GM18861 (cell line): ENCODE measurements around the gene DENND1A.

Experiments used
- ATAC-seq: cut with Tn5 transposase; IDR thresholded peaks from one replicate; pipeline ENCODE4 v1.9.1; 2021; ENCODE audit not compliant: unreplicated experiment

Gene DENND1A

DNA sequence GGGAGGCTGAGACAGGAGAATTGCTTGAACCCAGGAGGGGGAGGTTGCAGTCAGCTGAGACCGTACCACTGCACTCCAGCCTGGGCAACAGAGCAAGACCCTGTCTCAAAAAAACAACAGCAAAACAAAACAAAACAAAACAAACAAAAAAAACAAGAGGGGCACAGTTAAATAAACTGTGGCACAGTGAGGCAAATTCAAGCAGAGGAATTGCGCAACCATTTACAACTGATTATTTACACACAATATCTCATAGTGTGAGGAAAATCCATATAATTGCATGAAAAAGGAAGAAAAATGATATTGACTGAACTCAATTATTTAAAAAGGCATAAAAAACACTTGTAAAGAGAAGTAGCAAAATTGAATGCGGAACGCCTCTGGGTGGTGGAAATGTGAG, 412.4 kb downstream of the DENND1A start:
- no peak for ATAC-seq

DNA sequence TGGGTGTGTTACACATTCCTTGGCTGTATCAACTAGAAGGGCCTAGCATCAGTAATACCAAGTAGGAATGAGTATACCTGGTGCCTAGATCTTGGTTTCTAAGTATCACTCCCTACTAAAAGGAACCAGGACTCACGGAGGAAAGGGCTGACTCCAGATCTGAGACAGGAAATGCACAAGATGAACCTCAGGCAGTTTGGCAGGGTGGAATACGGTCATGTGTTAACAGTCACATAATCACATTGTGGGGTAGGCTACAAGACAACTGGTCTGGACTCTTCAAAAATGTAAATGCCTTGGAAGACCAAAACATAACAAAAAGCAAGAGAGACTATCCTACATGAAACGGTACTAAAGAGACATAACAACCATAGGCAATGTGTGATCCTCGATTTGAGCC, 415.2 kb downstream of the DENND1A start:
- no peak for ATAC-seq

DNA sequence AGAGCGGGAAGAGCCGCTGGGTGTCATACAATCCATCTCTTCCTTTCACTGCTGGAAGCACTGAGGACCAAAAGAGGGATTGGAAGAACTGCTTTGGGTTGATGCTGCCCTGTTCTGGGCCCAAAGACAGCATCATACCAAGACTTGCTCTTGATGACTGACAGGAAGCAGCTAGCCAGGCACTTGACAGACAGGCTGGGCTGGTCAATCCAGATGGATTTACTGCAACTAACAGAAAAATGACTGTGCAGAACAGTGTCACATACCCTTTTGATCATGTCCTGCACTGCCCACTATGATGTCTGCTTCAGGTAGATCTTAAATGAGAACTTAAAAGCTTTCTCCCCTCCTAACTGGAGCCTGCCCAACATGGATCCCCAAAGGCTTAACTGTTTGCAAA, 416.4 kb downstream of the DENND1A start:
- no peak for ATAC-seq

DNA sequence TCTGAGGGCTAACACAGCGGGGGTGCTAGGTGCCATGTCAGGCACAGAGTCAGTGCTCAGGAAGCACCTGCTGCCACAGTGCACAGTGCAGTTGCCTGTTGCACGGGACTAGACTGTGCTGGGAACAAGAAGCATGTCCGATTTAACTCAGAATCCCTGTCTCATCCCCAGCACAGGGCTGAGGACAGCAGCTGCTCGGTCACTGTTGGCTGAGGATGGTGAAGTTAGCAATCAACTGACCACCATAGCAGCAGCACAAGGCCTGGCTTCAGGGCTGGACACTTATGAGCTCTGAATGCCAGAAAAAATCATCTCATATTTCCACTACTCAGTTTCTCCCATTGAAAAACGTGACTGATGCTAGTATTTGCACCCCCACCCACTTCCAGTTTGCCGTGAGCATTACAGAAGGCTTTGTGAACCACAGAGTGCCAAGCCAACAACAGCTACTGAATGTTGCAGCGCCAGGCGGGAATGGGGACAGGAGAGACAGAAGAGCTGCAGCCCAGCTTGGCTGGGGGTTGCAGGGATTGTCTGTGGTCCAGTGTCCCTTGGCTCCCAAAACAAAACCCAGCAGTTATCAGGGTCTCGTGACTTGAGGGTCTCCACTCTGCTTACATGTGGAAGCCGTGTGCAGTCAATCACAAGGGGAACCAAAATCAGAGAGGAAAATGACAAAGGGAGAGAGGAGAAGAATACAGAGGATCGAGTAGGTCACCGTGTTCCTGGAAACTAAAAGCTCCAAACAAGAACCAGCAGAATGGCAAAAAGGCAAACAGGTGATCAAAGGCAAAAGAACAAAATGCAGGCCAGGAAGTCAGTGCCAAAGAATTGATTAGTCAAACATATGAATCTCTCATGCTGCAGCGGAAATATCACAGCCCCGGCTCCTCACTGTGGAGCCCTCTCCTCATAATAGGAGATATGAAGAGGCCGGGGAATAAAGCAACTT, 418.3 kb downstream of the DENND1A start:
- ATAC-seq: no peak

DNA sequence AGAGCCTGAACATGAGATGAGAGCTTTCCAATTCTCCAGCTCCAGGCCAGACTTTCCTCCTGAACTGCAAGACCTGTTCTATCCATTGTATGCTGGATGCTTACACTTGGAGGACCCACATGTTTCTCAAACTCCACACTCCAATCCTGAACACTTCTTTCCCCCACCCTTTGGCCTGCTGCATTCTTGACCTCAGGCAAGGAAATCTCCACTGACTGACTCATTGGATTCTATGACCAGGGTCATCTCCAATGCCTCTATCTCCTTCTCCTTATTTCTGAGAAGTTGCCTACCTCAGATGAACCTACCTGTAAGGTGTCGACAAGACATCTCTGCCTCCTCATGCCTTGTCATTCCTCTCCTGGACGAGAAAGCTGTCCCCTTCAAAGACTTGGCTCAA, 420.3 kb downstream of the DENND1A start:
- ATAC-seq: no peak

DNA sequence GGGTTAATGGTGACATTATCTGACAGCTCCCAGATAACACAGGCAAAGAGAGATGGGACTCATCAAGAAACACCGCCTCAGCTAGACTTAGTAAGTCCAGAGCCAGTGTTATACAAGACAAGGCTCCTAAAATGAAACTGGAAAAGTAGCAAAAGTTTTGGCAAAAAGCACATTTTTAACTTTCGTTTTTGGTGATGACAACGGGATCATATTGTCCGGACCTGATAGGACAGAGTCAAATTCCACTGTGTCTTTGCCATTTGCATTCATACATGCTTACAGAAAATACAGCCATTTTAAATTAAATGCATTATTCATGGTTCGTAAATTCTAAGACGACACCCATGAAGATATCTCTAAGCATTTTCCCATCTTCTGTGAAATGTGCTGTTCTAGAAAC, 421.9 kb downstream of the DENND1A start:
- ATAC-seq: no peak

DNA sequence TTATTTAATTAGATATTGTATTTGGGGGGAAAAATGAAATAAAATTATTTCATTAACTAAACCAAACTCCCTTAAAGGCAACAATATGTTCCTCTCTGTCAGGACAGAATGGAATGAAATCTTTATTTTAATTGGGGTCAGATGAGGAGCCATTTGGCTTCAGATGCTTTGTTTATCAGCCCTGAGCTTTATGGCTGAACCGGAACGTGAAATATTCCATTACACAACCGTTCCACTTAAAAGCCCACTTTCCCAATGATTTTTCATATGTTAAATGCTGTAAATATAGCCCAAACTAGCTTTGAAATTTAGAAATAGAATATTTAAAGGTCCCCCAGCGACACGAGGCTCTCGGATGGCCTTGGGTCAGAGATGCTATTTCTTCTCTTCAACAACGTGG, 424.4 kb downstream of the DENND1A start:
- no peak for ATAC-seq

DNA sequence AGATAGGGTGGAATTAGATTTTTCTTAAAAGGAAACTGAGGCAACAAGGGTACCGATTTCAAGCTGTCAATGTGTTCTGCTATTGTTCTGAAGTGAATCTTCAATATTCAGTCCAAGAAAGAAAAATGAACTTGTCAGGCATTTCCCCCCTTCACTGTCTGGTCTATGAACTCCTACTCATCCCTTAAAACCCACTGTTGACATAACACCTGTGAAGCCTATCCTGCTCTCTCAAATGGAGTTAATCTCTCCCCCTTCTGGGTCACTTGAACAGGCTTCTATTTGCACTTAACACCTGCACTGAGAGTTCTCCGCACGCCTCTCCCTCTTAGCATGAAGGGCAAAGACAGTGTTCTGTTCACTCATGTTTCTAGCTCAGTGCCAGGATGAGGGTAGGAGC, 429.6 kb downstream of the DENND1A start:
- ATAC-seq: no peak

DNA sequence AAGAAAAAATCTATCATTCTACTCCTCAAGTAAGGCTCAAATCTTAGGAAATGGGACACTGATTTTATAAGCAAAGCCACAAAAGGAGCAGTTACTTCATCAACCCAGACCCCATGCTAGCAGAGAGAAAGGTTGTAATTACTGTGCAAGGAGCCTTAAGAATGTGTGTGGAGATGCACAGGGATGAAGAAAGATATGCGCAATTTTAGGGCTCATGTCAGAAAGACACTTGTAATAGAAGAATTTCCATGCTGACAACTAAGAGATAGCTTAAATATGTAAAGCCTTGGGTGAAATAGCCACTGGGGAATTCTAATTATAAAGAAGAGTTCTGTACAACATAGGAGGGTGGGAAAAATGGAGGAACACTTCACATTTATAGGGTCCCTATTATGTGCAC, 432.1 kb downstream of the DENND1A start:
- no peak for ATAC-seq

DNA sequence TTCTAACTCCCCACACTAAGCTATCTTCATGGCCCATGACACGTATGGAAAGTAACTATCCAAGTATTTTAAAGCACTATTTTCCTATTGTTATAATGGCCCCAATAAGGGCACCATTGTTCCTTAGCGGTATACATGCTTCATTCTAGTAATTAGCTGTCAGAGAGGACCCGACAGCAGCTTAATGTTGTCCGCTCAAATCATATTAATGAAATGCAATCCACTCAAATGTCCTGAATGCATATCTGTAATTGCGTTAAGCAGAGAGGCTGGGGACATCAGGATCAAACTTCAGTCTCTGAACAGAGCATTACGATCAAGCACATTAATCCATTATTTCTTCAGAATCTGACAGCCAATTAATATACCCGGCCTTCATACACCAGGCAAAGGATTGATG, 434.2 kb downstream of the DENND1A start:
- ATAC-seq: no peak

DNA sequence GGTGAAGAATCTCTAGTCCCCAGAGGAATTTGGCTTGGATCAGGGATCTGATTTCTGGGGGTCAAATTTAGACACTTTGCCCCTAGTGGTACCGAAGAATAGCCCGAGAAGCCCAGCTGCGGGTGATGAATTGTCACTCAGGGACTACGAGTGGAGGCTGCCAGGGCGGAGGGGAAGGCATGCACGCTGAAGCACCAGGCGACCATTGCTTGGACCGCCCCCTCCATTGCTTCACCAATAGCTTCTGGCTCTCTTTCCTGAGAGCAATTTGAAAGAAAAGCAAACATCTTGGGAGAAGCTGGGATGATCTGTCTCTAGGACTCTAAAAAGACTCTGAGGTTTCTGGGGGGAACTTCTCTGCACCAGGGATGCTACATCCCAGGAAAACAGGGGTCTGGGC, 436.3 kb downstream of the DENND1A start:
- ATAC-seq: no peak

DNA sequence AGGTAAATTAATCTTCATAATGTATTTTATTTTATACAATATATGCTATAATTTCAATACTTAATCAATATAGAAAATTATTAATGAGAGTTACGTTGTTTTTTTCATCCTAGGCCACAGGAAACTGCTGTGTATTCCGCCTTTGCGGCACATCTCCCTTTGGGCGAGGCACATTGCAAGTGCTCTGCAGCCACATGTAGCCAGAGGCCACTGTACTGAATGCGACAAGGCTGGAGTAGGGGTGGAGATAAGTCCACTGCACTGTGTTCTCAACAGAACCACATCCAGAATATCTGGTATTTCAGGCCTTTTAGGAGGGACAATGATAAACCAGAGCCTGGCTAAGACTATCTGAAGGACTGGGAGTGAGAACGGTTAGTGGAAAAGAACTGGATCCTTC, 439.2 kb downstream of the DENND1A start:
- no peak for ATAC-seq

DNA sequence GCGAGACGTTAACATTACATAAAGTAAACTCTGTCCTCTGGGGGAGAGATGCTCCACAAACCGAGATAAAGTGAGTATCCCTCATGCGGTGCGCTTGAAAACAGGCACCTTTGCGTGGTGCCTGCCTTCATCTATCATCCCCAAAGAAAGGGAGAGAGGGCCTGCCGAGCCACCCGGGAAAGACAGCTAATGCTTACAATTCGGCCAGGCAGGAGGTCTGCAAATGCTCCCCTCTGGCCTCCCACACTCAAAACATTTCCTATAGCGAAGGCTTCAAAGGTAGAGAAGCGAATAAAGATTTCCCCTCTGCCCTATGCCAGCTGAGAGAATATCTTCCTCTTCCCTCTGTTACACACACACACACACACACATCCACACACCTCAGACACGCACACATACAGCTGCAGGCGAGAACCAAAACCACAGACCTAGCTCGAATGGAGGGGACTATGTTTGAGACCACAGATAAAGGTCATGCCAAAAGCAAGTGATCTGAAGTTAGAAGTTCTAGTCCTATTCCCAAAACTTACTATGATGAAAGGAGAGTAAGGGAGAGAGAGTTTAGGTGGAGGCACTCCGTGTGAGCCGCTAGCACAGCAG, 441.1 kb downstream of the DENND1A start:
- ATAC-seq: no peak

DNA sequence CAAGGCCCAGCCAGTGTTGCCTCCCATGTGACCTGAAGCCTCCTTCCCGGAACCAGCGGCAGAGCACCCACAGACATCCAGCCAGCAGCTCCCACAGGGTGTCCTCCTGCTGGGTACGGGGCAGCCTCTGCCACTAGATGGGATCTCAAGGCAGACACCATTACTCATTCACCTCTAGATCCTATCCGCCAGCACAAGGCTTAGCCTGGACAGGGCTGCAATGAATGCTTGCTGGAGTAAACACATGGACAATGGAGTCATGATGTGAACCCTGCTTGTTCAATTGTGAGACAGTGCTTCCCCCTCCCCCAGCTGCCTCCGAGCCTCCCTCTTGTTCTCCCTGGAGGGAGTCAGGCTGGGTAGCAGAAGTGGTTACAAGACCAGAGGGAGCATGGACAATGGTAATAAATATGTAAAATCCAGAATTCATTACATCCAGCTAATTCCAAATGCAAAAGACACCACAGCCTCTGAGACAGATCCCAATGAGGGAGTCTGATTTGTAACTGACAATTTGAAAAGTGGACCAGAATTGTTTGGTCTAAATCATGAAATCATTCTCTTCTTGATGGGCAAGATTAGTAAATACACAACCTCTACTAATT, 441.9 kb downstream of the DENND1A start:
- ATAC-seq: no peak

DNA sequence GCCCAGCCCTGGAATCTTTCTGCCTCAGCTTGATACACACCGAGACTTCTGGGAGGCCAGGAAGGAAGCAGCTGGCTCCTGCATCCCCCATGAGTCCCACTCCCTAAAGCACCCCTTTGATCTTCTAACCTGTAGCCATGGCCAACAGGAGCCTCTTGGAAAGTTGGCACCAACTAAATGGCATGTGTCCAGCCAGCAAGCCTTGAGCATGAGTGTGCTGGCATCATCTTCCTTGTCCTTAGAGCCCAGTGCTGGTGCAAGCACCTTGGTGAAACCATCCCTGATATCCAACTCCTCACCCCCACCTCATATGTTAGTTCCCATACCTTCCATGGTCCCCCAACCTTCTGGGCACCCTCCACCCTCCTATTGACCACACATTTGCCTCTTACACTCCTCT, 443.5 kb downstream of the DENND1A start:
- ATAC-seq: no peak

DNA sequence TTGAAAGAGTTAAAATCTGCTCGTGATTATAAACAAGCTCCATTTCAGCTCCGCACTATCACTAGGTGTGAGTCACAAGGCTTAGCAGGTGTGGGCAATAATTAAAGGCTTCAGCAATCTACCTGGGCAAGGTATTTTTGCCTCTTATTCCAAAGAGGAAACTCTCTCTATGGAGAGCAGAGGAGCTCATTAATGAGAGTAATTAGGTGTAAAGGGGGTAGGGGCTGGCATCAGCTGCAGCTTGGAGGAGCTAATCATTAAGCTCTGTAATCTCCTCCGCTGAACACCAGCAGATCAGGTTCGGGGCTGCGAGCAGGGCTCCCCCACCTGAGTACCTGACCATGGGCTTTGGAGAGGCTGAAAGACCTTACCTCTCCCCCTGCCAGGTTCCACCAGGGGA, 444.7 kb downstream of the DENND1A start:
- ATAC-seq: no peak

DNA sequence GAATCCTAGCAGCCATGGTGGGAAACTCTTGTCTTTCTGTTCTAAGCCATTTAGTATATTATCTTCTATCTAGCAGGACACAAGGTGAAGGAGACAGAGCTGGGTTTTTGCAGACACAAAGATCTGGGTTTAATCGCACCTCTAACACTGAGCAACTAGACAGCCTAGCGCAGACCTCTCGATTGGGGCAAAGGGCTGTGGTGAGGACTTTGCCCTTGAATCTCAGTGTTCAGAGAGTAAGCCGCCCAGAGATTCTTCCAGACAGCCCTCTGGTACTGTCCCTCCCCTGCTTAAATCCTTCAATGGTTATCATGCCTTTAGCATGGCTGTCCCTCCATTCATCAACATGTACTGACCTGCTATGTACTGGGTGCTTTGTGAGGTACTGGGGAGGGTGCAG, 445.8 kb downstream of the DENND1A start:
- ATAC-seq: no peak

DNA sequence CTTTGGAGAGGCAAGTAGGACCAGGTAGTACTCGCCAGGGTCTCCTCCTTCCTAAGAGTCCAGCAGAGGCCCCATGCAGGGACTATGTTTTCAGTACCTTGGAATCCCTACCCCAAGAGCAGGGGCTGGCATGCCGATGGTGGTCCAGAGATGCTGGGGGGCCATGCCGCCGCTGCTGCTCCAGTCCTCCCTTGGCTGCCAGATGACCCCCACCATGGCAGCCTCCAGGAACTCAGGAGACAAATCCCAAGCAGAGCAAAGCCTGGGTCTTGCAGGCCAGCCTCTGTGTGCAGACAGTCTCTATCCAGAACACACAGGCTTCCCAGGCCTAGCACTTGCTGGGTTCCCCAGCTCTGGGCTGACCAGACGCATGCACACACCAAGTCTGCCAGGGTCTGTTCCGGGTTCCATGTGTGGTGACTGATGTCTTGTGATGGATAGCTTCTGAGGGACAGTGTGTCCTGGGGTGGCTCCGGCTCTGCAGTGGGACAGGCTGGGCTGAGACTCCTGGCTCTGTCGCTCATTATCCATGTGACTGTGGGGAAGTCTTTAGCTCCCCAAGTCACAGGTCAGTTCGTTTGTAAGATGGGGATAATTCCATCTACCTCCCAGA, 446.6 kb downstream of the DENND1A start:
- ATAC-seq: no peak

DNA sequence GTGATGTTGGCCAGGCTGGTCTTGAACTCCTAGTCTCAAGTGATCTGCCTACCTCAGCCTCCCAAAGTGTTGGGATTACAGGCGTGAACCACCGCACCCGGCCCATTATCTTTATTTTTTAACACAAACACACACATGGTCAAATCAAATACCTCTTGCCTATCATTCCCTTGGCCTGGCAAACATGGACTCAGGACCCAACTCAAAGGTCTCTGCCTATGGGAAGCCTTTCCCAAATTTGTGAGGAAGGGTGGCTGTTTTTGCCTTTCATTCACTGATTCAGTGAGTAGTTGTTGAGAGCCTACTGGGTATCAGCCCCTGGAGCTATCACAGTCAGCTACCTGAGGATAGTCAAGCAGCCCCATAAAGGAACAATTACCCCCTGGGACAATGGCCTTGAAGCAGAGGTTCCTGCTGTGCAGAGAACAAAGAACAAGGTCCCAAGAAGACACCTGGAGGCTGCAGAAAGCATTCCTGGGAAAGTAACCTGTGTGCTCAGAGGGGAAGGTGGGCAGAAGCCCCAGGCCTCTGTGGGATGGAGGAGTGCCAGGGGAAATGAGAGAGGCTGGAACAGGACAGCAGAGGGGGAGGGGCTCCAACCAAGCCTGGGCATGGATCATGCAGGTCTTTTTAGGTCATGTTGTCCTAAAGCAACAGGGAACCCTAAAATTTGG, 447.5 kb downstream of the DENND1A start:
- ATAC-seq: no peak

DNA sequence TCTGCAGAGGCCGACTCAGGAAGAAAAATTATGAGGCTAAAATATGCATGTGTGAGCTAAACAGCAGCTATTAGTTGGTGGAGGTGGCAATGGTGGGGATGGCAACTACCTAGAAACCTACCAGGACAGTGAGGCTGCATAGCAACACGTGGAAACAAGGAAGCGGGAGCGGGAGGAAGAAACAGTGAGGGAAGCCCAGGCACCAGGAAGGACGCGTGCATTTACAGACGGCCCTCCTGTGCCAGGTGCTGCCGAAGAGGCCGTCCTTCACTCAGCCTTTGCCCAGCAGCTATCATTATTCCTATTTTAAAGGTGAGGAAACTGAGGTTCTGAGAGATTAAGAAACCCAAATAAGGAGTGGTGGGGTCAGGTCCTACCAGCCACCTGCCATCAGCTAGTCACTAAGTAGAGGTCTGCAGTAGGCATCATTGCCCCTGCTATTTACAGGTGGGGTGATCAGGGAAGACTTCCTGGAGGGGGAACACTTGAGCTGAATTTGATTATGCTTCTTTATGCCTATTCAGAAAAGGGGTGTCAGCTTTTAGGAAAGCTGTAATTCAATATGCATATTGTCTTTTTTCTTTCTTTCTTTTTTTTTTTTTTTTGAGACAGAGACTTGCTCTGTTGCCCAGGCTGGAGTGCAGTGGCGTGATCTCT, 448.6 kb downstream of the DENND1A start:
- ATAC-seq: no peak

DNA sequence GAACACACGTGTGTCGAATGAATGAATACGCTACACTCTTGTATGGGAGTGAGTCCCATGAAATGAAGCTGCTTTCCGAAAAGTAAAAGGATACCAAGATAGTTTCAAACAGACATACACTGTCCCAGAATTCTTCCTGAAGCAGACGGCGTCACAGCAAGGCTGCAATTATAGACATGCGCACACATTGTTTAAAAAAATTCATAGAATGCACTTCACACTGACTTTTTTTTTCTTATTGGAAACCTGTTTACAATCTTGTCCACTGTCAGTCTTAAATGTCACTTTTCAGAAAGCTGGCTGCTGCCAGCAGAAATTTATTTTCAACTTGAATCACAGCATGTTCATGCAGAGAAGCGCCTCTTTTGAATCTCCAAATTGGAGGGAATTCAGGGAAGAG, 449.1 kb downstream of the DENND1A start:
- ATAC-seq: no peak
